Bladder microvascular endothelial cell (primary cell): ENCODE measurements around the gene ZNRF1. TPM values are rescaled to one million over a fixed set of nuclear protein-coding genes. Genes with fewer than 3 reads are reported as not detected.

ENCODE experiments used
- total RNA-seq: library from RNA; depleted of rRNA; stranded (reverse); fragments of >200 nt; gene quantifications from 2 replicates; pipeline ENCODE4 v1.2.3, GENCODE V29; 2014

ZNRF1 gene
- total RNA-seq: 9.6 and 18.1 TPM in 2 replicates

GRCh38 chr16:74998481-74999218 lies at the start of gene ZNRF1:
ZNRF1 (plus strand) TSS chr16:74999024; CDS start chr16:74999672, 648 bp downstream.

GRCh38 chr16:74984529-74985296 lies 14.1 kb upstream of the ZNRF1 start, which contains the start of gene WDR59:
WDR59 (minus strand) TSS chr16:74985123; CDS start chr16:74985017, 106 bp downstream.

GRCh38 chr16:75116081-75116910 lies 117.5 kb downstream of the ZNRF1 start, which contains the start of gene LDHD:
LDHD (minus strand) TSS chr16:75116780; CDS start chr16:75116720, 60 bp downstream.

GRCh38 chr16:75148311-75149195 lies 149.7 kb downstream of the ZNRF1 start, which contains the start of gene ZFP1:
ZFP1 (plus strand) TSS chr16:75148524; CDS start chr16:75152952, 4,428 bp downstream.

Other genes starting within 250 kb of the ZNRF1 start
- not detected in 2 replicates for gene FA2H, start 224.2 kb upstream of the ZNRF1 start, total RNA-seq
- 8.6 and 19.3 TPM in 2 replicates for gene WDR59, start 13.9 kb upstream of the ZNRF1 start, total RNA-seq
- gene LDHD, start 117.8 kb downstream of the ZNRF1 start, total RNA-seq: 0.94 and 0.97 TPM in 2 replicates
- 5.2 and 8.2 TPM in 2 replicates for gene ZFP1, start 149.5 kb downstream of the ZNRF1 start, total RNA-seq
- gene CTRB2, start 208.1 kb downstream of the ZNRF1 start, total RNA-seq: not detected in 2 replicates
- not detected in 2 replicates for gene CTRB1, start 220.0 kb downstream of the ZNRF1 start, total RNA-seq